Measurements from ENCODE around the gene APOB.

APOB gene

GRCh38 chr2:20990442-20991430 is 53.1 kb downstream of the APOB start:
- no peak overlapping the region for H3K9ac ChIP-seq (ENCODE audit: low read length)
- H3K4me1 ChIP-seq (ENCODE audit: control insufficient read depth, low read depth, low read length) = no peaks in the 10 kb centered on the region
- H3K27ac ChIP-seq (ENCODE audit: low read length) = no peak overlapping the region
- no peak overlapping the region for H3K4me3 ChIP-seq (ENCODE audit: low read length)
- H3K36me3 ChIP-seq (ENCODE audit: control insufficient read depth, low read depth, low read length) = no peaks in the 10 kb centered on the region
- no peaks in the 10 kb centered on the region for H3K9me3 ChIP-seq (ENCODE audit: control insufficient read depth, low read depth, low read length)
- no peaks in the 10 kb centered on the region for H3K27me3 ChIP-seq (ENCODE audit: control insufficient read depth, insufficient read depth, low read length)

- H3K4me1 ChIP-seq (ENCODE audit: control insufficient read depth, low read depth, low read length) = peaks cover 6% of the 10 kb centered on the region
- no peaks in the 10 kb centered on the region for H3K9me3 ChIP-seq (ENCODE audit: control insufficient read depth, low read depth, low read length)
- H3K27ac ChIP-seq (ENCODE audit: low read length) = no peak overlapping the region
- H3K36me3 ChIP-seq (ENCODE audit: control insufficient read depth, low read depth, low read length) = no peaks in the 10 kb centered on the region
- no peaks in the 10 kb centered on the region for H3K27me3 ChIP-seq (ENCODE audit: control insufficient read depth, insufficient read depth, low read length)
- H3K9ac ChIP-seq (ENCODE audit: low read length) = no peak overlapping the region
- no peak overlapping the region for H3K4me3 ChIP-seq (ENCODE audit: low read length)
Observed at GRCh38 chr2:20989404-20989803, 54.5 kb downstream of the APOB start.

- Histone ChIP-seq H3K9ac (ENCODE audit: low read length) (no peak overlapping the region), H3K4me3 (ENCODE audit: low read length) (no peak overlapping the region), H3K27me3 (ENCODE audit: control insufficient read depth, insufficient read depth, low read length) (no peaks in the 10 kb centered on the region), H3K4me1 (ENCODE audit: control insufficient read depth, low read depth, low read length) (peaks cover 6% of the 10 kb centered on the region), H3K9me3 (ENCODE audit: control insufficient read depth, low read depth, low read length) (no peaks in the 10 kb centered on the region), H3K27ac (ENCODE audit: low read length) (no peak overlapping the region), H3K36me3 (ENCODE audit: control insufficient read depth, low read depth, low read length) (no peaks in the 10 kb centered on the region)
Observed at GRCh38 chr2:20988905-20989304, 55.0 kb downstream of the APOB start.

- peaks cover 11% of the 10 kb centered on the region for H3K4me1 ChIP-seq (ENCODE audit: control insufficient read depth, low read depth, low read length)
- no peaks in the 10 kb centered on the region for H3K9me3 ChIP-seq (ENCODE audit: control insufficient read depth, low read depth, low read length)
- no peak overlapping the region for H3K27ac ChIP-seq (ENCODE audit: low read length)
- no peaks in the 10 kb centered on the region for H3K36me3 ChIP-seq (ENCODE audit: control insufficient read depth, low read depth, low read length)
- no peak overlapping the region for H3K9ac ChIP-seq (ENCODE audit: low read length)
- no peaks in the 10 kb centered on the region for H3K27me3 ChIP-seq (ENCODE audit: control insufficient read depth, insufficient read depth, low read length)
- no peak overlapping the region for H3K4me3 ChIP-seq (ENCODE audit: low read length)
Observed at GRCh38 chr2:20986024-20986939, 57.6 kb downstream of the APOB start.

GRCh38 chr2:20985062-20985461 is 58.8 kb downstream of the APOB start:
- Histone ChIP-seq H3K9me3 (ENCODE audit: control insufficient read depth, low read depth, low read length) (no peaks in the 10 kb centered on the region), H3K36me3 (ENCODE audit: control insufficient read depth, low read depth, low read length) (no peaks in the 10 kb centered on the region), H3K4me1 (ENCODE audit: control insufficient read depth, low read depth, low read length) (peaks cover 11% of the 10 kb centered on the region), H3K27me3 (ENCODE audit: control insufficient read depth, insufficient read depth, low read length) (no peaks in the 10 kb centered on the region), H3K4me3 (ENCODE audit: low read length) (no peak overlapping the region), H3K27ac (ENCODE audit: low read length) (no peak overlapping the region), H3K9ac (ENCODE audit: low read length) (no peak overlapping the region)

GRCh38 chr2:20984408-20984807 is 59.5 kb downstream of the APOB start:
- Histone ChIP-seq H3K36me3 (ENCODE audit: control insufficient read depth, low read depth, low read length) (no peaks in the 10 kb centered on the region), H3K9ac (ENCODE audit: low read length) (no peak overlapping the region), H3K27ac (ENCODE audit: low read length) (no peak overlapping the region), H3K4me3 (ENCODE audit: low read length) (no peak overlapping the region), H3K9me3 (ENCODE audit: control insufficient read depth, low read depth, low read length) (no peaks in the 10 kb centered on the region), H3K27me3 (ENCODE audit: control insufficient read depth, insufficient read depth, low read length) (no peaks in the 10 kb centered on the region), H3K4me1 (ENCODE audit: control insufficient read depth, low read depth, low read length) (peaks cover 11% of the 10 kb centered on the region)

- Histone ChIP-seq H3K4me3 (ENCODE audit: low read length) (no peak overlapping the region), H3K27me3 (ENCODE audit: control insufficient read depth, insufficient read depth, low read length) (no peaks in the 10 kb centered on the region), H3K9ac (ENCODE audit: low read length) (no peak overlapping the region), H3K27ac (ENCODE audit: low read length) (no peak overlapping the region), H3K9me3 (ENCODE audit: control insufficient read depth, low read depth, low read length) (no peaks in the 10 kb centered on the region), H3K4me1 (ENCODE audit: control insufficient read depth, low read depth, low read length) (peaks cover 11% of the 10 kb centered on the region), H3K36me3 (ENCODE audit: control insufficient read depth, low read depth, low read length) (no peaks in the 10 kb centered on the region)
Observed at GRCh38 chr2:20983844-20984243, 60.0 kb downstream of the APOB start.

GRCh38 chr2:20982861-20983260 is 61.0 kb downstream of the APOB start:
- no peak overlapping the region for H3K4me3 ChIP-seq (ENCODE audit: low read length)
- peaks cover 11% of the 10 kb centered on the region for H3K4me1 ChIP-seq (ENCODE audit: control insufficient read depth, low read depth, low read length)
- H3K27me3 ChIP-seq (ENCODE audit: control insufficient read depth, insufficient read depth, low read length) = no peaks in the 10 kb centered on the region
- no peak overlapping the region for H3K9ac ChIP-seq (ENCODE audit: low read length)
- no peaks in the 10 kb centered on the region for H3K9me3 ChIP-seq (ENCODE audit: control insufficient read depth, low read depth, low read length)
- H3K27ac ChIP-seq (ENCODE audit: low read length) = no peak overlapping the region
- H3K36me3 ChIP-seq (ENCODE audit: control insufficient read depth, low read depth, low read length) = no peaks in the 10 kb centered on the region

GRCh38 chr2:20977520-20978180 is 66.2 kb downstream of the APOB start:
- Histone ChIP-seq H3K27ac (ENCODE audit: low read length) (no peak overlapping the region), H3K9me3 (ENCODE audit: control insufficient read depth, low read depth, low read length) (no peaks in the 10 kb centered on the region), H3K9ac (ENCODE audit: low read length) (no peak overlapping the region), H3K27me3 (ENCODE audit: control insufficient read depth, insufficient read depth, low read length) (no peaks in the 10 kb centered on the region), H3K36me3 (ENCODE audit: control insufficient read depth, low read depth, low read length) (no peaks in the 10 kb centered on the region), H3K4me3 (ENCODE audit: low read length) (no peak overlapping the region), H3K4me1 (ENCODE audit: control insufficient read depth, low read depth, low read length) (no peaks in the 10 kb centered on the region)

GRCh38 chr2:20976527-20976926 is 67.3 kb downstream of the APOB start:
- H3K27me3 ChIP-seq (ENCODE audit: control insufficient read depth, insufficient read depth, low read length) = no peaks in the 10 kb centered on the region
- no peak overlapping the region for H3K27ac ChIP-seq (ENCODE audit: low read length)
- no peaks in the 10 kb centered on the region for H3K4me1 ChIP-seq (ENCODE audit: control insufficient read depth, low read depth, low read length)
- H3K36me3 ChIP-seq (ENCODE audit: control insufficient read depth, low read depth, low read length) = no peaks in the 10 kb centered on the region
- H3K9ac ChIP-seq (ENCODE audit: low read length) = no peak overlapping the region
- no peak overlapping the region for H3K4me3 ChIP-seq (ENCODE audit: low read length)
- no peaks in the 10 kb centered on the region for H3K9me3 ChIP-seq (ENCODE audit: control insufficient read depth, low read depth, low read length)

Data from iPS-18a (cell line).